DOHH2 (cell line): Measurements from ENCODE around the gene MLXIP.

Experiments
- EZH2phosphoT487 ChIP-seq: fragments of 200-600 bp; sonication (generic); IDR thresholded peaks from 2 replicates; pipeline ENCODE4 v1.6.1; 2017; ENCODE audit warnings: borderline replicate concordance, mild to moderate bottlenecking, antibody characterized with exemption, low read length, moderate library complexity, mixed read lengths
- TF ChIP-seq, protein P1 (sequence below): fragments of 200-600 bp; sonication (generic); IDR thresholded peaks from one replicate; pipeline ENCODE4 v1.5.1; 2014; ENCODE audit warnings: antibody characterized with exemption, mild to moderate bottlenecking, low read depth, low read length; ENCODE audit not compliant: poor library complexity, severe bottlenecking

DNA sequence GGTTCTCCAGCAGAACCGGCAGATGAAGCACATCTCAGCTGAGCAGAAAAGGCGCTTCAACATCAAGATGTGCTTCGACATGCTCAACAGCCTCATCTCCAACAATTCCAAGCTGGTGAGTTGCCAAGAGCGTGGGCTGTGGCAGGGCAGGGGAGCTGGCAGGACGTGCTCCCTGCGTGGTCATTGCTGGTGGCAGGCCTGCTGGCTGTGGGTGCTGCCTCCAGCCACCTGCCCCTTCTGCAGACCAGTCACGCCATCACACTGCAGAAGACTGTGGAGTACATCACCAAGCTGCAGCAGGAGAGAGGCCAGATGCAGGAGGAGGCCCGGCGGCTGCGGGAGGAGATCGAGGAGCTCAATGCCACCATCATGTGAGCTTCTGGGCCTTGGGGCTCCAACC, 59.6 kb downstream of the MLXIP start:
- TF ChIP-seq, protein P1, sequence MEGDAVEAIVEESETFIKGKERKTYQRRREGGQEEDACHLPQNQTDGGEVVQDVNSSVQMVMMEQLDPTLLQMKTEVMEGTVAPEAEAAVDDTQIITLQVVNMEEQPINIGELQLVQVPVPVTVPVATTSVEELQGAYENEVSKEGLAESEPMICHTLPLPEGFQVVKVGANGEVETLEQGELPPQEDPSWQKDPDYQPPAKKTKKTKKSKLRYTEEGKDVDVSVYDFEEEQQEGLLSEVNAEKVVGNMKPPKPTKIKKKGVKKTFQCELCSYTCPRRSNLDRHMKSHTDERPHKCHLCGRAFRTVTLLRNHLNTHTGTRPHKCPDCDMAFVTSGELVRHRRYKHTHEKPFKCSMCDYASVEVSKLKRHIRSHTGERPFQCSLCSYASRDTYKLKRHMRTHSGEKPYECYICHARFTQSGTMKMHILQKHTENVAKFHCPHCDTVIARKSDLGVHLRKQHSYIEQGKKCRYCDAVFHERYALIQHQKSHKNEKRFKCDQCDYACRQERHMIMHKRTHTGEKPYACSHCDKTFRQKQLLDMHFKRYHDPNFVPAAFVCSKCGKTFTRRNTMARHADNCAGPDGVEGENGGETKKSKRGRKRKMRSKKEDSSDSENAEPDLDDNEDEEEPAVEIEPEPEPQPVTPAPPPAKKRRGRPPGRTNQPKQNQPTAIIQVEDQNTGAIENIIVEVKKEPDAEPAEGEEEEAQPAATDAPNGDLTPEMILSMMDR, result no peak
- TF ChIP-seq EZH2phosphoT487, result no peak
